Hematopoietic multipotent progenitor cell treated with erythropoietin and hydrocortisone succinate and interleukin-3 and kit ligand, for 15 days (in vitro differentiated cells): Measurements from ENCODE around the gene USP20.
"Not testable (repeated sequence)": the region's sequence is repeated elsewhere in the genome, so short reads cannot be mapped to it uniquely, and the experiment has no call there.

ENCODE experiments used
- DNase-seq: peaks from one replicate; pipeline ENCODE4 v3.0.0-alpha.2; 2015; ENCODE audit warnings: low spot score

Gene USP20

GRCh38 chr9:129890718-129891299 is 55.6 kb downstream of the USP20 start:
- DNase-seq: not testable (repeated sequence)

DNA sequence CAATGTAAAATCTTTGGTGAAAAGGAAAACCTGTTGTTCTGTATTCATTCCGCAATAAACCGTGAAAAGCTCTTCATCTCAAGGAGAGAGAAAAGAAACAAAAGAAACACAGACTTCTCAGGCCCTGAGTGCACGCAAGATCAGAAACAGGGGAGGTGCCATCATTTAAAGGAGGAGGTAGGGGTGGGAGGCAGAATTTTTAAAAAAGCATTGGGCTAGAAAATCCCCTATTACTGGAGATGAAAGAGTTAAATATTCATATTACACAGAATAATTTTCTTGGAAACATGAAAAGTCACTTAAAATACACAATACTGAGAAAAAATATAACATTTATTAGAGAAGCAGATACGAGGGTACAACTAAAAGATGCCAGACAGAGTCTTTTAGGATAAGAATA is 56.3 kb downstream of the USP20 start:
- DNase-seq: no peak

- no peak for DNase-seq
These were observed 59.0 kb downstream of the USP20 start for GRCh38 chr9:129894120-129894823.

GRCh38 chr9:129895376-129896268 is 60.4 kb downstream of the USP20 start:
- DNase-seq: no peak

- no peak for DNase-seq
These were observed 62.0 kb downstream of the USP20 start for GRCh38 chr9:129897263-129897662.

- DNase-seq: no peak
These were observed 62.9 kb downstream of the USP20 start for GRCh38 chr9:129898185-129898584.

- DNase-seq: no peak
These were observed 64.4 kb downstream of the USP20 start for GRCh38 chr9:129899620-129900019.

DNA sequence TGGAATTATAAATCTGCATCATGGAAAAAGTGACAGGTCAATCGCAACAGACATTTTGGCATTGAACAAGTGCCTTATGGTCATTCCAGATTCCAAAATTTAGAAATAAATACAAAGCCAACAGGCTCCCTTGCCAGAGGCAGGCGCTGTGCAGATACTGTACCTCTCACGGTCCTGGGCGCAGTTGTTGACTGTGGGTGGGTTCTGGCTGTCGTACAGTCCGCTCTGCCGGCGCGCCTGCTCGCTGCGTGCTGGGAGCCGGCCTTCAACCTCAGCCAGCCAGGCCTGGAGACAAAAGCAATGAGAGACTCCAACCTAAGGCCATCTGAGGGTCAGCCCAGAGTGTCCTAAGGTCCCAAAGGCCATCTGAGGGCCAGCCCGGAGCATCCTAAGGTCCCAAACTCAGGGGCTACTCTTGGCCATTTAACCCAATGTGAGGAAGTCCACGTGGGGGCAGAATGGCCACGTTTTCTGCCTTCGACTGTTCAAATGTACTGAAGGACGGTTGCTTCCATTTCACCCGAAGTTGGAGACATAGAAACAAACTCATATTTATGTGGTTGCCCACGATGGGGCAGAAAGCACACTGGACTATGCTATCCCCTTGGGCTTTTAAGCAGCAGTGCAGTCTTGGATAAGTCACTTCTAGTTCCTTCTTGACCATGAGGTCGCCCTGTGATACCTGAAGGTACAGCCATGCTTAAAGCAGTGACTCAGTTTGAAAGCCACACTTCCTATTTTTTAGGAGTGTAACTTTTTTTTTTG is 65.2 kb downstream of the USP20 start:
- no peak for DNase-seq

DNA sequence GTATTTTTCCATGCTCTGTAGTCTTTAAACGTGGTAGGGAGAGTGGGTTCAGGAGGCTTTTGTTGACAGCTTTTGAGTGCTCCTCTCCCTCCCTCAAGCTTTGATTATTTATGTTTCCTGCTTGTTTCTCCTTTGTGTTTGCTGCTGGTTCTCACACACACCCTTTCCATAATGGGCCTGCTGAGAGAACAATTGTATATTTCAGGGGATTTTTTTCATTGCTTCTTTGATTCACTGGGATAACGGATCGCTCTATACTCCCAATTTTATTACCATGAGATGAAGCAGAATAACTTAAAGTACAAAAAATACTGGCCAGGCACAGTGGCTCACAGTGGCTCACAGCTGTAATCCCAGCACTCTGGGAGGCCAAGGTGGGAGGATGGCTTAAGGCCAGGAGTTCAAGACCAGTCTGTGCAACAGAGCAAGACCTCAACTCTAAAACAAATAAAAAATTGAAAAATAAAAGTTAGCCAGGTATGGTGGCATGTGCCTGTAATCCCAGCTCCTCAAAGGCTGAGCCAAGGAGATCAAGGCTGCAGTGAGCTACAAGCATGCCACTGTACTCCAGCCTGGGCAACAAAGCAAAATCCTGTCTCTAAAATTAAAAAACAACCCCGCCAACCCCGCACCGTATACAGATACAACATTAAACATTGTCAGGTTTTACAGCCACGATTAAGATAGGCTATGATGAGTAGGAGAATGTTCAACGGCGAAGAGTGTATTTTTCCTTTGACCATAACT is 66.9 kb downstream of the USP20 start:
- no peak for DNase-seq

DNA sequence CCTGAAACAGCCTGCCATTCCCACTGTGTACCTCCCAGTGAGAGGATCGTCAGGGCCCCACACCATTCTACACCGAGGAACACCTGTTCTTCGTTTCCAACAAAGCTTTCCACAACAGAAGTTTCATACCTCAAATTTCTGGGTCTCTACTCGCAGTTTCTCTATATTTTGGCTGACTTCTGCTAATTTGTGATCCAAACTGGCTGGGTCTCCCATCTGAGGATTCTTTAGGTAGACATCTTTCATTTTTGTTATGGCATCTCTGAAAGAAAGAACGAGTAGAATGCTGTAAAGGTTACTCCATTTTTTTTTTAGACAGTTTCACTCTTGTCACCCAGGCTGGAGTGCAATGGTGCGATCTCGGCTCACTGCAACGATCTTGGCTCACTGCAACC is 67.5 kb downstream of the USP20 start:
- DNase-seq: no peak

GRCh38 chr9:129904734-129905133 is 69.5 kb downstream of the USP20 start:
- DNase-seq: no peak

DNA sequence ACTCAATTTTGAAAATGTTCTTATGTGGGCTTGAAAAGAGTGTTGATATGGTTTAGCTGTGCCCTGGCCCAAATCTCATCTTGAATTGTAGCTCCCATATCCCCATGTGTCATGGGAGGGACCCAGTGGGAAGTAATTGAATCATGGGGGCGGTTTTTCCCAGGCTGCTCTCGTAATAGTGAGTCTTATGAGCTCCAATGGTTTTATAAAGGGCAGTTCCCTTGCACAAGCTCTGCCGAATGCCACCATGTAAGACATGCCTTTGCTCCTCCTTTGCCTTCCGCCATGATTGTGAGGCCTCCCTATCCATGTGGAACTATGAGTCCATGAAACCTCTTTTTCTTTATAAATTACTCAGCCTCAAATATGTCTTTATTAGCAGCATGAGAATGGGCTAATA is 71.0 kb downstream of the USP20 start:
- no peak for DNase-seq

DNA sequence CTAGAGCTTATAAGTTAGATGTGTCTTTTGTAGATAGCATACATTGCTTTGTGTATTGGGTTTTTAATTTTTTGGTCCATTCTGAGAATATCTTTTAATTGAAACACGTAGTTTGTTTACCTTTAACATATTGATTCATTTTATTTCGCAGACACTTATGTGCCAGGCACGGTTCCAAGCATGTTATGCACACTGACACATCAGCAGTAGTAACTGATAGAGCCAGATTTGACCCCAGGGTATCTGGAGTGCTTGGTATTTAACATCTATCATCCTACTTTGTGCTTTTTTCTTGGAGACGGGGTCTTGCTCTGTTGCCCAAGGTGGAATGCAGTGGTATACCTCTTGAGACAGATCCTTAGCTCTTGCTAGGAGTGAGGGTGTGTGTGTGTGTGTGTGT is 71.9 kb downstream of the USP20 start:
- no peak for DNase-seq

- no peak for DNase-seq
These were observed 73.6 kb downstream of the USP20 start for GRCh38 chr9:129908906-129909305.

DNA sequence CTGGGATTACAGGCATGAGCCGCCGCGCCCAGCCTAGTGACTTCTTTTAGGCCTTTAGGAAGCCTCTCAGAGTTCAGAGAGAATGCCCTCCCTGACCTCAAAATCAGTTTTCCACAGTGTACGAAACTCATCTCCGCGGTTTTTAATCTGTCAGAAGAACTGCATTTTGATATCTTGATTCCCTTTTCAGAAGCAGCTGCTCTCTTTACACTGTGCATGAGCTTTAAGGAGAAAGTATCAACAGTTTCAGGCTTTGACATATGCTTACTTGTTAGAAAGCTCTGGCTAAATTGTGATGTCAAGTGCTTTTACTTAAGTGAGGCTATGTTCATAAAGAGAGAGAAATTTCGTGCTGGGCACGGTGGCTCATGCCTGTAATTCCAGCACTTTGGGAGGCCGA is 74.6 kb downstream of the USP20 start:
- DNase-seq: no peak

- peak; percentile 63 for DNase-seq
These were observed 75.6 kb downstream of the USP20 start for GRCh38 chr9:129910628-129911567.

DNA sequence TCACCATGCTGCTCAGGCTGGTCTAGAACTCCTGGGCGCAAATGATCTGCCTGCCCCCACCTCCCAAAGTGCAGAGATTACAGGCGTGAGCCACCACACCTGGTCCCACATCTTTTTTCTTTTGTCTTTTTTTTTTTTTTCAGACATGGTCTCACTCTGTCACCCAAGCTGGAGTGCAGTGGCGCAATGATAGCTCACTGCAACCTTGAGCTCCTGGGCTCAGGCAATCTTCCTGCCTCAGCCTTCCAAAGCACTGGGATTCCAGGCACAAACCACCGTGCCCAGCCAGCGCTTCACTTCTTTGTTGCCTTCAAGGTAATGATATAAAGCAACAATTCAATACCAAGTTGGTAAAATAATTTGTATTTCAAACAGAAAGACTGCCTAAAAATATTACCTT is 78.8 kb downstream of the USP20 start:
- DNase-seq: no peak

- no peak for DNase-seq
These were observed 81.4 kb downstream of the USP20 start for GRCh38 chr9:129916707-129917106.

- no peak for DNase-seq
These were observed 83.2 kb downstream of the USP20 start for GRCh38 chr9:129918296-129918950.

GRCh38 chr9:129919277-129919676 is 84.0 kb downstream of the USP20 start:
- DNase-seq: no peak
